BJ (cell line): ENCODE results near the gene CLK1. TPM values are rescaled to one million over a fixed set of nuclear protein-coding genes. Genes with fewer than 3 reads are reported as not detected.

ENCODE experiments used
- CTCF ChIA-PET: fragments of 350-600 bp; formaldehyde crosslinking; extraction: SDS; loops from one replicate; lab custom pipeline; 2021; ENCODE audit warnings: antibody characterized with exemption, inconsistent platforms; lab: Yijun Ruan, JAX
- POLR2A ChIA-PET: fragments of 300-600 bp; sonication (Branson Sonifier 250); formaldehyde crosslinking; extraction: SDS; loops from one replicate; lab custom pipeline; 2021; ENCODE audit warnings: antibody characterized with exemption; lab: Charles Lee
- DNase-seq: peaks from one replicate; pipeline ENCODE4 v3.0.0-alpha.2; 2011; ENCODE audit warnings: low read depth
- H3K27me3 ChIP-seq: 2 replicates; pipeline ENCODE4 v1.6.0; 2011; ENCODE audit warnings: low read length; ENCODE audit not compliant: control insufficient read depth, insufficient read depth
- H3K36me3 ChIP-seq: 2 replicates; pipeline ENCODE4 v1.5.1; 2011; ENCODE audit warnings: low read length; ENCODE audit not compliant: control insufficient read depth, insufficient read depth
- H3K4me3 ChIP-seq: 2 replicates; pipeline ENCODE4 v1.5.1; 2011; ENCODE audit warnings: low read depth, mild to moderate bottlenecking, control low read depth, low read length
- CTCF ChIP-seq: IDR thresholded peaks from 2 replicates; pipeline ENCODE4 v1.5.1; 2011; ENCODE audit warnings: low read depth, mild to moderate bottlenecking, control low read depth, inconsistent platforms, low read length, moderate library complexity; ENCODE audit not compliant: insufficient read depth
- polyA minus RNA-seq: library from RNA; depleted of rRNA, polyadenylated mRNA; stranded (reverse); fragments of >200 nt; gene quantifications from 2 replicates; pipeline ENCODE4 v1.2.3, GENCODE V29; 2011; rRNA and poly(A)+ RNA removed
- polyA plus RNA-seq: library from polyadenylated mRNA; depleted of rRNA; stranded (reverse); fragments of >200 nt; gene quantifications from 2 replicates; pipeline ENCODE4 v1.2.3, GENCODE V29; 2011; rRNA removed

Gene CLK1
- polyA plus RNA-seq (35.9 and 66.2 TPM in 2 replicates), polyA minus RNA-seq (13.3 and 18.5 TPM in 2 replicates)

GRCh38 chr2:200864176-200865034 lies at the start of gene CLK1:
TSS of gene CLK1 (minus strand) at chr2:200864658. CDS start at chr2:200861862, 2,796 bp downstream.
- POLR2A ChIA-PET: interaction anchor here (0.8 kb wide), 1 partner anchor 25 kb away, joined by 6 read pairs; the partner anchor contains the start of genes NIF3L1 and PPIL3
- H3K4me3 ChIP-seq: peak within 1 kb of the TSS; percentile 86
- no peaks in the 10 kb centered on the region for H3K27me3 ChIP-seq
- H3K36me3 ChIP-seq: peaks cover 2% of the 10 kb centered on the region; the same call in 1 of the 2 replicates
- CTCF ChIA-PET: interaction anchor here (0.9 to 1.2 kb wide), 2 partner anchors 19 to 42 kb away, joined by 3 to 4 read pairs; no protein-coding TSS in a partner anchor
- TF ChIP-seq CTCF: no peak
- peak; percentile 61 for DNase-seq

GRCh38 chr2:200913654-200914053 lies 49.2 kb upstream of the CLK1 start:
- ChIA-PET POLR2A (interaction anchor here (0.5 to 1.0 kb wide), 2 partner anchors 203 to 264 kb away, joined by 3 to 4 read pairs; no protein-coding TSS in a partner anchor), CTCF (interaction anchor here (0.6 to 2.6 kb wide), 6 partner anchors 17 to 319 kb away, joined by 3 to 12 read pairs (median 6); no protein-coding TSS in a partner anchor)
- Histone ChIP-seq H3K4me3 (no peak overlapping the region), H3K36me3 (peaks cover 5% of the 10 kb centered on the region), H3K27me3 (no peaks in the 10 kb centered on the region)
- TF ChIP-seq CTCF: no peak
- peak; percentile 45 for DNase-seq

GRCh38 chr2:200909958-200910357 lies 45.5 kb upstream of the CLK1 start:
- POLR2A ChIA-PET: no interaction called here
- no peak for TF ChIP-seq CTCF

GRCh38 chr2:200905618-200906296 lies 41.3 kb upstream of the CLK1 start:
- no peaks in the 10 kb centered on the region for H3K27me3 ChIP-seq
- no peaks in the 10 kb centered on the region; the same call in 1 of the 2 replicates for H3K36me3 ChIP-seq
- TF ChIP-seq CTCF: peak; percentile 87
- ChIA-PET POLR2A (interaction anchor here (0.7 kb wide), 1 partner anchor 881 kb away, joined by 4 read pairs; no protein-coding TSS in a partner anchor), CTCF (interaction anchor here (0.6 to 5.0 kb wide), 24 partner anchors 13 to 327 kb away, joined by 3 to 87 read pairs (median 4); partner anchors contain the start of genes CASP10, HYCC2, NDUFB3 and NIF3L1)
- no peak overlapping the region for H3K4me3 ChIP-seq
- DNase-seq: no peak

More at GRCh38 chr2:200909958-200910357, 45.5 kb upstream of the CLK1 start:
- Histone ChIP-seq H3K36me3 (peaks cover 3% of the 10 kb centered on the region; the same call in 1 of the 2 replicates), H3K27me3 (no peaks in the 10 kb centered on the region), H3K4me3 (no peak overlapping the region)
- no peak for DNase-seq
- CTCF ChIA-PET: interaction anchor here (1.0 kb wide), 1 partner anchor 159 kb away, joined by 3 read pairs; no protein-coding TSS in a partner anchor
